Vagina (tissue), 2 donors: ENCODE results near the gene ACSL5.

Experiments
- POLR2A ChIP-seq, 2 donors: fragments of 450-650 bp; IDR thresholded peaks; one replicate each; pipeline ENCODE4 v1.6.1; 2017; ENCODE audit warnings: antibody characterized with exemption in 2 of 2, mild to moderate bottlenecking in 2 of 2, moderate library complexity in 2 of 2
- POLR2AphosphoS5 ChIP-seq, 2 donors: sonication (generic); formaldehyde crosslinking; IDR thresholded peaks; one replicate each; pipeline ENCODE4 v1.9.0; 2017; ENCODE audit warnings: antibody characterized with exemption in 2 of 2, mild to moderate bottlenecking in 2 of 2, low read depth in 1 of 2; ENCODE audit not compliant: insufficient read depth in 1 of 2
- TF ChIP-seq, protein P1 (sequence below), 3 experiments: fragments of 450-650 bp in 2 of 3; fragments of 200-600 bp in 1 of 3; sonication (generic) in 1 of 3; IDR thresholded peaks; one replicate each; pipeline ENCODE4 v1.5.1; 2017 to 2019; ENCODE audit warnings: antibody characterized with exemption in 3 of 3, mild to moderate bottlenecking in 2 of 3, moderate library complexity in 2 of 3

DNA sequence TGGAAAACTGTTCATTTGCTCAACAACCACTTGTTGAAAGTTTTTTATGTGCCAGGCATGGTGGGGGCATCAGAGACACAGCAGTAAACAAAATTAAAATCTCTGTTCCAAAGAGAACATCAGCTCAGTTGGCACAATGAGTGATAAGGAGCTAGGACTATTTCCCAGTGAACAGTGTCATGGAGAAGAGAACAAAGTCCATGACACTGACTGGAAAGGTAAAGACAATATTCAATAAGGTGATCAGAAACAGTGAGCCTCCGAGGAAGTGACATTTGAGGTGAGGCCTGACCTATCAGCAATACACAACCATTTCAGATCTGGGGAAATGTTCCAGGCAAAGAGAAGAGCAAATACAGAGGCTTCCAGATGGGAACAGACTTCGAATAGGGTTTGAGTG lies 14.6 kb downstream of the ACSL5 start:
- no peak for TF ChIP-seq POLR2AphosphoS5 (IDR thresholded peaks at IDR 0.05; ENCODE audit: insufficient read depth in 1 of 2, low read depth in 1 of 2)
- TF ChIP-seq, protein P1, sequence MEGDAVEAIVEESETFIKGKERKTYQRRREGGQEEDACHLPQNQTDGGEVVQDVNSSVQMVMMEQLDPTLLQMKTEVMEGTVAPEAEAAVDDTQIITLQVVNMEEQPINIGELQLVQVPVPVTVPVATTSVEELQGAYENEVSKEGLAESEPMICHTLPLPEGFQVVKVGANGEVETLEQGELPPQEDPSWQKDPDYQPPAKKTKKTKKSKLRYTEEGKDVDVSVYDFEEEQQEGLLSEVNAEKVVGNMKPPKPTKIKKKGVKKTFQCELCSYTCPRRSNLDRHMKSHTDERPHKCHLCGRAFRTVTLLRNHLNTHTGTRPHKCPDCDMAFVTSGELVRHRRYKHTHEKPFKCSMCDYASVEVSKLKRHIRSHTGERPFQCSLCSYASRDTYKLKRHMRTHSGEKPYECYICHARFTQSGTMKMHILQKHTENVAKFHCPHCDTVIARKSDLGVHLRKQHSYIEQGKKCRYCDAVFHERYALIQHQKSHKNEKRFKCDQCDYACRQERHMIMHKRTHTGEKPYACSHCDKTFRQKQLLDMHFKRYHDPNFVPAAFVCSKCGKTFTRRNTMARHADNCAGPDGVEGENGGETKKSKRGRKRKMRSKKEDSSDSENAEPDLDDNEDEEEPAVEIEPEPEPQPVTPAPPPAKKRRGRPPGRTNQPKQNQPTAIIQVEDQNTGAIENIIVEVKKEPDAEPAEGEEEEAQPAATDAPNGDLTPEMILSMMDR (IDR thresholded peaks at IDR 0.05), result no peak
- no peak for TF ChIP-seq POLR2A (IDR thresholded peaks at IDR 0.05)
